Panc1 (cell line): ENCODE data around the gene KIAA1217. TPM values are rescaled to one million over a fixed set of nuclear protein-coding genes. Genes with fewer than 3 reads are reported as not detected.

ENCODE experiments used
- ATAC-seq: fragments of 200-7000 bp; cut with Tn5 transposase; 2 replicates; pipeline ENCODE4 v1.9.1; 2020; ENCODE audit warnings: mild to moderate bottlenecking, moderate library complexity
- BruUV-seq: library from RNA; stranded (reverse); fragments of 400-500 nt; replicated peaks from 2 replicates; lab custom pipeline; 2021; lab: Mats Ljungman, UMichigan
- CTCF ChIA-PET: fragments of 300-600 bp; sonication (Branson Sonifier 250); formaldehyde crosslinking; loops from one replicate; lab custom pipeline; 2022; ENCODE audit warnings: antibody characterized with exemption; lab: Charles Lee
- POLR2A ChIA-PET: fragments of 300-600 bp; sonication (Branson Sonifier 250); formaldehyde crosslinking; loops from one replicate; lab custom pipeline; 2022; ENCODE audit warnings: antibody characterized with exemption; lab: Charles Lee
- DNase-seq: peaks from one replicate; pipeline ENCODE4 v3.0.0-alpha.2; 2010; ENCODE audit warnings: low read depth, low spot score
- H3K27ac ChIP-seq: 2 replicates; pipeline ENCODE4 v1.5.1; 2011; ENCODE audit warnings: mild to moderate bottlenecking, low read length, inconsistent platforms
- H3K27me3 ChIP-seq: fragments of 200-500 bp; sonication (Bioruptor generic); 2 replicates; pipeline ENCODE4 v1.6.0; 2014; ENCODE audit warnings: low read length, inconsistent platforms; ENCODE audit not compliant: control insufficient read depth, insufficient read depth
- H3K36me3 ChIP-seq: fragments of 200-500 bp; sonication (Bioruptor generic); 2 replicates; pipeline ENCODE4 v1.5.1; 2014; ENCODE audit warnings: inconsistent platforms, mild to moderate bottlenecking, low read length, moderate library complexity; ENCODE audit not compliant: control insufficient read depth, insufficient read depth
- H3K4me1 ChIP-seq: 2 replicates; pipeline ENCODE4 v1.5.1; 2011; ENCODE audit warnings: inconsistent platforms, mild to moderate bottlenecking, low read length, moderate library complexity; ENCODE audit not compliant: control insufficient read depth, insufficient read depth
- H3K4me3 ChIP-seq, 2 experiments: 2 replicates each; pipeline ENCODE4 v1.5.1; 2011 to 2012; ENCODE audit warnings: low read depth in 2 of 2, low read length in 2 of 2, mild to moderate bottlenecking in 2 of 2, inconsistent platforms in 1 of 2, moderate library complexity in 1 of 2
- H3K9me3 ChIP-seq: fragments of 200-500 bp; sonication (Bioruptor generic); 2 replicates; pipeline ENCODE4 v1.5.1; 2014; ENCODE audit warnings: low read depth, mild to moderate bottlenecking, inconsistent platforms, low read length, moderate library complexity; ENCODE audit not compliant: control insufficient read depth, insufficient read depth
- CTCF ChIP-seq: fragments of 450-650 bp; IDR thresholded peaks from 2 replicates; pipeline ENCODE4 v1.5.1; 2017; ENCODE audit warnings: mild to moderate bottlenecking
- POLR2AphosphoS5 ChIP-seq: IDR thresholded peaks from 2 replicates; pipeline ENCODE4 v1.6.1; 2012; ENCODE audit warnings: mild to moderate bottlenecking, low read depth, low read length, moderate library complexity
- REST ChIP-seq, 2 experiments: IDR thresholded peaks; 2 replicates each; pipeline ENCODE4 v1.6.1; 2011 to 2012; ENCODE audit warnings: low read depth in 2 of 2, control low read depth in 1 of 2, low read length in 1 of 2, mild to moderate bottlenecking in 1 of 2, moderate library complexity in 1 of 2; ENCODE audit not compliant: insufficient read depth in 1 of 2
- SIN3A ChIP-seq: IDR thresholded peaks from 2 replicates; pipeline ENCODE4 v1.6.1; 2012; ENCODE audit warnings: low read depth, mild to moderate bottlenecking, low read length, moderate library complexity, borderline replicate concordance; ENCODE audit not compliant: insufficient read depth
- TCF7L2 ChIP-seq: IDR thresholded peaks from 2 replicates; pipeline ENCODE4 v1.6.1; 2011; ENCODE audit warnings: mild to moderate bottlenecking, low read depth, low read length, inconsistent platforms
- in situ Hi-C: cut with HindIII; loops from 2 replicates; pipeline ENCODE4 v1.10.0; 2016; ENCODE audit warnings: low sequenced_read_pairs, low pct_unique_long_range_greater_than_20kb
- intact Hi-C: fragments of 100-400 bp; cut with micrococcal nuclease; formaldehyde crosslinking; loops from one replicate; pipeline ENCODE4 v1.10.0; 2022; ENCODE audit not compliant: unreplicated experiment
- total RNA-seq: library from RNA; stranded (reverse); gene quantifications from one replicate; pipeline ENCODE4 v1.2.1, GENCODE V29; 2021; ENCODE audit not compliant: unreplicated experiment

Gene KIAA1217
- total RNA-seq, 1 experiment from 2014 or later: 11.6 TPM

DNA sequence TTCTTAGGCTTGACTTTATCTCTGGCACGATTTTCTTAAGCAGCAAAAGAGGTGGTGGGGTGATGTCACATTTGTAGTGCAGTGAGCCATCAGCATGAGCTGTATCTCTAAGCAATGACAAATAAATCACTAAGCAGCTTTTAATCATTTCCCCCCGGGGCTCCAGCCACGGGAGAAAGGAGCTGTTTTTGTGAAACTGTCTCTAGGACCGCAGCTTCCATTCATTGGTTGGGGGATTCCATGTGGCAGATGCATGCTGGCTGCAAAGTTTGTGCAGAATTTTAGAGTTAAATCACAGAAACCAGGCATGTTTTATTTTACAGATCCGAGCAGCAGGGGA lies 464 bp downstream of the KIAA1217 start:
- ChIA-PET CTCF (interaction anchor here (0.5 to 0.6 kb wide), 2 partner anchors 102 to 1666 kb away, joined by 4 to 11 read pairs; no protein-coding TSS in a partner anchor), POLR2A (no interaction called here)
- no TSS peak for BruUV-seq
- in situ Hi-C loops (no loop called here), intact Hi-C loops (loop anchor here (10.0 kb wide), 1 partner anchor 295 kb away; no protein-coding TSS in a partner anchor)
- H3K36me3 ChIP-seq: no peaks in the 10 kb centered on the region
- ATAC-seq (peak; percentile 50), DNase-seq (no peak)
- peaks cover 13% of the 10 kb centered on the region for H3K4me1 ChIP-seq
- peak overlapping the region; percentile 61 for H3K27ac ChIP-seq
- H3K4me3 ChIP-seq: peak overlapping the region; percentile 47 to 54
- H3K27me3 ChIP-seq: no peaks in the 10 kb centered on the region
- TF ChIP-seq SIN3A (no peak), REST (IDR thresholded peaks at IDR 0.05; ENCODE audit: insufficient read depth in 1 of 2, low read depth in 2 of 2, low read length in 1 of 2) (no peak), POLR2AphosphoS5 (no peak), CTCF (no peak), TCF7L2 (no peak)
- no peaks in the 10 kb centered on the region for H3K9me3 ChIP-seq

GRCh38 chr10:24209946-24210491 lies 1.1 kb downstream of the KIAA1217 start:
- in situ Hi-C loops (no loop called here), intact Hi-C loops (loop anchor here (10.0 kb wide), 1 partner anchor 295 kb away; no protein-coding TSS in a partner anchor)
- peak overlapping the region; percentile 47 to 54 for H3K4me3 ChIP-seq
- no peaks in the 10 kb centered on the region for H3K27me3 ChIP-seq
- ATAC-seq (peak; percentile 61), DNase-seq (no peak)
- no TSS peak for BruUV-seq
- no peaks in the 10 kb centered on the region for H3K36me3 ChIP-seq
- H3K27ac ChIP-seq: peak overlapping the region; percentile 61; the same call in 1 of the 2 replicates
- CTCF ChIA-PET: no interaction called here
- POLR2A ChIA-PET: interaction anchor here (0.7 kb wide), 1 partner anchor 768 kb away, joined by 7 read pairs; no protein-coding TSS in a partner anchor
- no peaks in the 10 kb centered on the region for H3K9me3 ChIP-seq
- no peak for TF ChIP-seq TCF7L2
- TF ChIP-seq CTCF: no peak
- TF ChIP-seq SIN3A: no peak
- TF ChIP-seq POLR2AphosphoS5: no peak
- no peak for TF ChIP-seq REST (IDR thresholded peaks at IDR 0.05; ENCODE audit: insufficient read depth in 1 of 2, low read depth in 2 of 2, low read length in 1 of 2)
- H3K4me1 ChIP-seq: peaks cover 13% of the 10 kb centered on the region
